HG03095 (cell line): ENCODE data around the gene ARVCF.

Source experiments
- ATAC-seq: cut with Tn5 transposase; IDR thresholded peaks from one replicate; pipeline ENCODE4 v1.9.1; 2021; ENCODE audit warnings: moderate library complexity; ENCODE audit not compliant: unreplicated experiment

The ARVCF gene

GRCh38 chr22:19988965-19989724 is 27.5 kb downstream of the ARVCF start:
- ATAC-seq = no peak

DNA sequence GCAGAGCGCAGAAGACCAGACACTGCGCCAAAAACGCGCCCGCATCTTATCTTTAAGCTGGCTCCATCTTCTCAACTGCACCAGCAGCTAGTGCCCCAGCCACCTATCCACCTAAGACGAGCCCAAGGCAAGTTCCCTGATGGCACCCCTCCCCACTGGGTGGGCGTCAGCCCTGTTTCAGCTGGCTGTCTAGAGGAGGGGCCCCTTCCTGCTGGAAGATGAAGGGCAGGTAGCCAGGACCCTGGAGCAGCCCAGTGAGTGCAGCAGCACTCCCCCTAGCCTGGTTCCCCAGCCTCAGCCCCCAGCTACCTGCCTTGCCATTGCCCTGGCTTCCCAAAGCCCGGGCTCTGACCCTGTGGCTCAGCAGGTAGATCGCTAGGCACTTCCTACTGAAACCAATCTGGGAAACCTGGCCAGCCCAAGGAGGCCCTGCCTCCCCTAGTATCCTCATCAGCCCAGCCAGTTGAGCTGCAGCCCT is 28.3 kb downstream of the ARVCF start:
- no peak for ATAC-seq

GRCh38 chr22:19987394-19988306 is 29.0 kb downstream of the ARVCF start:
- ATAC-seq = no peak

- ATAC-seq = no peak
Measured at GRCh38 chr22:19986410-19987341, 29.9 kb downstream of the ARVCF start.

DNA sequence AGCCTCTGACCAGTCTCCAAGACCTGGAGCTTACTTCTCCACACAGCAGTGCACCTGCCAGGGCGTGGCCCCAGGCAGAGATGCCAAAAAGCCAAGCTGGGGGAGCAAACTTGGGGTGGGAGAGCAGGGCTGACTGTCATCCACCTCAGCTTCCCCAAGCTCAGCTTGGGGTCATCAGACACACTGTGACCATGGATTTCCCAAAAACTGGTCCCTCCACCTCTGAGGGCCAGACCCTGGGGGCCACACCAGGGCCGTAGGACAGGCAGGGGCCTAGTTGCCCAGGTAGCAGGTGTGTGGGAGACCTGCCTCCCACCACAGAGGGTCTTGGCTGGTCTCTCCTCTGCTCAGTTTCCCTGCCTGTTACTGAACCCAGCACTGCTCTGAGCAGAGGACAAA is 30.6 kb downstream of the ARVCF start:
- ATAC-seq = no peak

DNA sequence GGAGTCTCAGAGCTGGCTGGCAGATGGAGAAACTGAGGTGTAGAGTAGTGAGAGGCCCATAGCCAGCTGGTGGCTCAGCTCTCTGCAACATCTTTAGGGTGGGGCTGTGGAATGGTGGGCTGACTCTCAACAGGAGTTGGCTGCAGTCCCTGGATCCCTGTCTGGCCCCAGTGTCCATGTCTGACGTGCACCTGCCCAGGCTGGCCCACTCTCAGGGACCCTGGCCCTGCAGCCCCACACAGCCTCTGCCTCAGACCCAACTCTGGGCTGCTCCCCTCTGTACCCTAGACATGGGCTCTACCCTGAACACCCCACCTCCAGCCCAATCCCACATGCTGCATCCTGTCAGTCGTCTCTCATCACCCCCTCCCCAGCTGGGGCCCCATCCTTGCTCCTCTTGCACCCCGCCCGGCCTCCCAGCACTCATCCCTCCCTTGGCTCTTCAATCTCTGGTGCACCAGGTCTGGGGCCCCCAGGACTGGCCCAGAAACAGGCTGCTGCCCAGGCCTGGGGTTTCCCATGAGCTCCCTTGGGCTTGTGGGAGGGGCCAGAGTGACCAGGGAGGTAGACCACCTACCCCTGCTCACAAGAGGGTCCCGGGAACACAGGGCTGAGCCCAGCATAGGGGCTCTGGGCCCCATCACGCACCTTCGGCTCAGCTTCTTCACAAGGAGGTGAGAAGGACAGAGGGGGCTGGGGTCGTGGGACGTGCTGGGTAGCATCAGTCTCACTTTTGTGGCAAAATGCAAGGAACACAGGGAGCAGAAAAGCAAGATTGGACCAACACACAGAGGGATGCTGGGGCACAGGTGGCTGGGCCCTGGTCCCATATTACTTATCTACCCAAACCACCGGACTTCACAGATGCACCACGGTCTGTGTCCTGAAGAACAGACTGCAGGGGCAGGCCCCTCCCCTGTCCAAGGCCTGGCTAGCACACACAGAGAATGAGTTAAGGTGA is 31.5 kb downstream of the ARVCF start:
- no peak for ATAC-seq

GRCh38 chr22:19984201-19984753 is 32.3 kb downstream of the ARVCF start:
- ATAC-seq = no peak

DNA sequence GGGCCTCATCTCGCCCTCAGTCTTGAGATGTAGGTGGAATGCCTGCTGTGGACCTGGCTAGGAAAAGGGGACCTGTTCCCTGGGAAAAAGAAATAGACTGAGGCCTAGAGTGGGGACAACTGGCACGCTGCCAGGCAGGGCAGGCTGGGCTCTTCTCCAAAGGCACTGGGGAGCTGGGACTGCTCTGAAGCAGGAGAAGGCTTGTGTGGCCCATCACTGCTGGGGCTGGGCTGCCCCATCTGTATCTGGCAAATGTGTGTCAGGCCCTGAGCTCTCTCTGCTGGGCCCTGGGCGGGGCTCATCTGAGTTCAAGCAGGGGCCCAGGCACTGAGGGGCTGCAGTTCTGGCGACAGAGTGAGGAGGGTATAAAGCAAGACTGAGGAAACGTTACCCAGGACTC is 32.9 kb downstream of the ARVCF start:
- no peak for ATAC-seq

GRCh38 chr22:19982991-19983578 is 33.5 kb downstream of the ARVCF start:
- ATAC-seq = no peak

DNA sequence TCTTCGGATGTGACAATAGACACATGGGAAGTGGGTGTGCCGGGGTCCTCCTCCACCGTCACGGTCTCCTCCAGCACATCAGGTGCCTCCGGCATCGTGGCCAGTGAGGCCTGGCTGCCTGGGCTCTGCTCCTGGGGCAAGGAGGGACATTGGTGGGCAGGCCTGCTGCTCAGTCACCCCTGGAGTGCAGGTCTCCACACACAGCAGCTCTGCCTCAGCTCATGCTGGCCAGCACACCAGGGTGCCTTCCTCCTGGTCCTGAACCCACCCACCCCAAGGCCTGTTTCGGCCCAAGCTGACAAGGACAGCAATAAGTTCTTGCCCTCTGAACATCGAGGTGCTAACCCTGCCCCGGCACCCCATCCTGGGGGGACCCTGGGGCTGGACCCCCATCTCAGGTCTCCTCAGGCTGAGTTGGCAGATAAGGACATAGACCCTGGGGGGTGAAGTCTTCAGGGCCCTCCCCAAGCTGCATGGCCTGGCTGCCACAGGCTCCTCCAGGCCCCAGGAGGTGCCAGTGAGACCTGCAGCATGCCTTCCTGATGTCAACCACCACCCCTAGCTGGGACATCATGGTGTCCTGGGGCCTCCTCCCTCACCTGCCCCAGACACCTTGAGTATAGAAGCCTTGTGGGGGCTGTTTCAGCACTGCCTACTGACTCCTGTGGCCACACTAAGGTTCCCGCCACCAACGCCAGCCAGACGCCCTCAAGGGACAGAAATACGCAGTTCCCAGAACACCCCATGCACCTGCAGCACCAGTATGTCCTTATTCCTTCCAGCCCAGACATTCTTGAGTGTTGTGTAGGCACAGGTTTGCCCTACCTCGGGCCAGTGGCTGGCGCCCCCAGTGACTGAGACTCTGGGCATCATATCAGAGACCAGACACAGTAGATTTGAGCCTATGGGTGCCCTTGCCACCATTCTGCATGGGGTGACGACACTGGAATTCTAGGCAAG is 34.4 kb downstream of the ARVCF start:
- ATAC-seq = no peak

GRCh38 chr22:19981171-19981960 is 35.3 kb downstream of the ARVCF start:
- no peak for ATAC-seq

DNA sequence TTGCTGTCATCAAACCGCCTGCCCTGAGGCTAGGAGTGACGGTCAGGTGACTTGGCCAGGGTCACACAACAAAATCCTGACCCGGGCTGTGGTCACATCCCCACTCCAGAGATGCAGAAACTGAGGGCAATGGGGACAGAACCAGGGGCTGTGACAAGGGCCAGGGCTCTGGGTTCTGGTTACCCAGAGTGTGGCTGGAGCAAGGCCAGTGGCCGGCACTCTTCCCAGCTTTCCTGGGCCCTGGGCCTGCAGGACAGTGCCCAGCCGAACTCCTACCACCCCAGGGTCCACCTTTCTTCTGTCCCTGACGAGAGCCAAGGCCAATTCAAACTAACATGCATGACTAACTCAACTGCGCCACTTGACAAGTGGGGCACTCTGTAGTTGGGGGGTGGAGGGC is 35.9 kb downstream of the ARVCF start:
- ATAC-seq = no peak

DNA sequence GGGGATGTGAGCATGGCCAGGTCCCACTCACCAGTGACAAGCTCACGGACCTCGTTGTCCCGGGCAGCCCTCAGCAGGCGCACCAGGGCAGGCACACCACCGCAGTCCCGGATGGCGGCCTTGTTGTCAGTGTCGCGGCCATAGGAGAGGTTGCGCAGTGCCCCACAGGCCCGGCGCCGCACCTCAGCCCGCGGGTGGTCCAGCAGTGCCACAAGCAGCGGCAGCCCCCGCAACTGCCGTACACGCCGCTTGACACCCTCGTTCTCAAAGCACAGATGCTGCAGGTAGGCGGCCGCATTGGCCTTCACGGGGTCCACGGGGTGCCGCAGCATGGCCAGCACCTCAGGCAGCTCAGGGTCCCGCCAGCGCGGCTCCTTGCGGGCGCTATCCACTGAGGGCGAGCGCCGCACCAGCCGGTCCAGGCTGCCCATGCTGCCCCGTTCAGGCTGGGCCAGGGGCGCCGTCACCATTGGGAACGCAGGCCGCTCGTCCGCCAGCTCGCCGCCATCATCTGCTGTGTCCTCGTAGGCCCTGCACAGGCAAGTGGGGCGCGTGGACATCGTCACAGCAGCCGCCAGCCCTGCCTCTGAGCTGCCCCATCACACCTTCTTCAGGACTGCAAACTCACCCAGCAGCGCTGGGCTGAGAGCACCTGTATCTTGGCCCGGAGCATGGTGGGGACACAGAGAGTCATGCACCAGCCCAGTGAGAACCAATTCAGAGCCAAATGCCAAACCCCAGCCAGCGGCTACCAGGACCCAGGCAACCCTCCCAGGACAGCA is 36.7 kb downstream of the ARVCF start:
- no peak for ATAC-seq

DNA sequence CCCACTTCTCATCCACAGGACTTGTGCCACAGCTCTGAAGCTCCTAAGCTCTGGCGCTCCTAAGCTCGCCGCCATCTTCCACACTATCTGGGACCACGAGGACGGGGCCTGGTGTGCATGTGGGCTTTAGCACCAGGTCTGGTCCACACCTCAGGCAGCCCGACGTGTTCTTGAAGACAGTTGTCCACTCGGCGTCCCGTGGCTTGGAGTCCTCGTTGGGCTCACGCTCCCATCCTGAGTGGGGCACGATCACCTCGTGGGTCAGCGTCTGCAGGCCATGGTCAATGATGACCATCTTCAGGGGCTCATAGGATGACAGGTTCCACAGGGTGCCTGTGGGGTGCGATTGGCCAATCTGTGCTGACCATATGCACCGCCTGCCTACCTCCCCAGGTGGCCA is 37.9 kb downstream of the ARVCF start:
- ATAC-seq = no peak

DNA sequence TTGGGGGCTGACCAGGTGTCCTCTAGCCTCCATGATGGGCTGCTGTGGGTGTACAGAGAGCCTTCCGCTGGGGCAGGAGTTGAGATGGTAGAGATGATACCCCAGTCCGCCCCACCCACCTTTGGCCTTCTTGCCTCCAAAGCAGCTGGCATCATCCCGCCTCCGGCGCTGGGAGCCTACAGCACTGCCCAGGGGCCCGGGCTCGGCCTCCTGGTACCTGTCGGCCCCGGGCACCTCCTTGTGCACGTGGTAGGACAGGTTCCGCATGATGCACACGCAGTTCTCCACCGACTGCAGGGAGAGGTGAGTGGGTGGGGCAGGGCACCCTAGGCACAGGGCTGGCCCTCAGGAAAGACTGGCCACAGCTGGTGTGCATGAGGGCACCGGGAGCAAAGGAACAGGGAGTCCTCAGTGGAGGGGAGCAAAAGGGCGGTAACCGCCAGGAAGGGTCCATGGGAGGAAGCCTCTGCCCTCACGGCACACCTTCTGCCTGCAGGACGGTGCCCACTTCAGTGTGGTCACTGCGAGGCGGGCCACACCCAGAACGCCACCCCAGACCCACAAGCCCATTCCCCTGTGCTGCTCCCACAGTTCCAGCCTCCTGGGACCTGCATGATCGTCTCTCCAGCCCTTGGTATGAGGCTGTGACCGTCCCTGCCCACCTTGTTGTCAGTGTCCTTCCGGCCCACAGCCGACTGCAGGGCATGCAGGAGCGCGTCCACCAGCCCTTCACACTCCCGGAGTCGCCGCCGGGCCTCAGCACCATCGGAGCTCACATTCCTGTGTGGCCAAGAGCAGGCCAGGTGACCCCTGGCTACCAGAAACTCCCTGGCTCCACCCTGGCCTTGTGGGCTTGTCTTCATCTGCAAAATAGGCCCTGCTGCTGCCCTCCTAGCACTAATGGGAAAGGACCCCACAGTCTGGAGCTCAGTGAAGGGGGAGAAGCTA is 39.1 kb downstream of the ARVCF start:
- no peak for ATAC-seq
